ENCODE measurements around the gene ATG16L1. TPM values are rescaled to one million over a fixed set of nuclear protein-coding genes. Genes with fewer than 3 reads are reported as not detected.

Gene ATG16L1
- total and polyA plus RNA-seq, 2 of the 4 experiments (the other 2 are of a cell fraction), result 20.0 to 26.2 TPM

DNA sequence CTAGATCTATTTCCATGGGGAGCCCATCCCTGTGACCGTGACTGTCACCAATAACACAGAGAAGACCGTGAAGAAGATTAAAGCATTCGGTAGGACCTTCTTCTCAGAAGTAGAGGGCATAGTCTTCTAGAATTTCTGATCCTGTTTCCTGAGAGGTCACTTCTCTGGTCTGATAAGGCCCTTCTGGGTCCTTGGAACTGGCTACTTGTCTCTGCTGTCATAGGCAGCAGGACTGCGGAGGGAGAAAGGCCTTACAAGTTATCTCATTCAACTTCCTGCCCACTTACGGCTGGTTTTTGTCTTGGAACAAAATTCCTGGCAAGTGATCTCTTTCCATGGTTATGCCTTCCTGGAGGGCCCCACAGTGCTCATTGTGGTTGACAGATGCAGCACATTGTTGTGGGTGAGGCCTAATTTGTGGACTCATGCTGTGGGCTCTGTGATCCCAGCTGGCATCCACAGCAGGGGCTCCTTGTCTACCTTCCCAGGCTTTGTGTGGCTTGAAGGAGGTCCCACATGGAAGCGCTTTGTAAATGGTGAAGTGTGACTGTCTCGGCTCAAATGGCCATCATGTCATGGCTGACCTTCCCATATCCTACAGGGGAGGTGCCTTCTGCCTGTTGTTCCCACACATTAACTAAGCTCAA is 78.1 kb downstream of the ATG16L1 start:
- Histone ChIP-seq H3K4me3 (ENCODE audit: insufficient read depth, low read depth, low read length) (no peak overlapping the region), H3K14ac (replicated peaks; ENCODE audit: low read depth, low read length) (no peak overlapping the region), H3K23ac (ENCODE audit: low read depth, low read length) (no peak overlapping the region), H3K9ac (ENCODE audit: low read depth, low read length) (no peak overlapping the region), H4K20me1 (ENCODE audit: insufficient read depth, low read length) (no peaks in the 10 kb centered on the region), H2AK5ac (ENCODE audit: low read depth, low read length) (no peak overlapping the region), H2AK9ac (replicated peaks; ENCODE audit: low read depth, low read length, poor library complexity) (no peak overlapping the region), H3K4me2 (ENCODE audit: low read depth, low read length) (no peak overlapping the region), H2BK15ac (ENCODE audit: low read depth, low read length) (no peak overlapping the region), H4K8ac (ENCODE audit: low read depth in 2 of 2, low read length in 2 of 2) (no peak overlapping the region), H2BK120ac (ENCODE audit: low read depth, low read length) (no peak overlapping the region), H3K27ac (ENCODE audit: insufficient read depth, low read length) (no peak overlapping the region), H2BK5ac (ENCODE audit: low read depth, low read length, poor library complexity, severe bottlenecking) (no peak overlapping the region), H3K4me1 (ENCODE audit: control insufficient read depth, insufficient read depth, low read length) (no peaks in the 10 kb centered on the region), H3K18ac (ENCODE audit: low read depth, low read length) (no peak overlapping the region), H2AFZ (replicated peaks; ENCODE audit: low read length, poor library complexity) (no peak overlapping the region), H3K9me3 (ENCODE audit: control insufficient read depth, insufficient read depth, low read length) (no peaks in the 10 kb centered on the region), H3K79me1 (ENCODE audit: low read depth in 1 of 2, low read length in 2 of 2) (no peaks in the 10 kb centered on the region), H3K27me3 (ENCODE audit: control insufficient read depth, insufficient read depth, low read length) (peaks cover 23% of the 10 kb centered on the region), H3K9me1 (ENCODE audit: insufficient read depth, low read length) (no peaks in the 10 kb centered on the region), H3K36me3 (ENCODE audit: control insufficient read depth, insufficient read depth, low read length) (no peaks in the 10 kb centered on the region), H2BK20ac (ENCODE audit: low read depth, low read length) (no peak overlapping the region), H3K4ac (ENCODE audit: low read depth, low read length) (no peak overlapping the region), H4K5ac (ENCODE audit: low read depth, low read length) (no peak overlapping the region), H3K56ac (ENCODE audit: extremely low read depth, insufficient read depth, low read length) (no peak overlapping the region), H4K91ac (ENCODE audit: insufficient read depth, low read depth, low read length) (no peak overlapping the region)
- WGBS, 2 experiments (ENCODE audit: extremely low coverage in 2 of 2, insufficient read length in 1 of 2), result 60% methylated on average over 1 of the region's 7 CpGs; no CpG with 5 or more reads in 1 of the 2 experiments
- ChIA-PET CTCF (no interaction called here), POLR2A (ENCODE audit: unreplicated experiment) (no interaction called here)
- intact Hi-C loops (cut with micrococcal nuclease) (no loop called here), dilution Hi-C loops (cut with HindIII; ENCODE audit: low sequenced_read_pairs, unreplicated experiment) (no loop called here), in situ Hi-C loops (cut with MboI; ENCODE audit: low sequenced_read_pairs) (no loop called here)
- no peak; the same call in 1 of the 2 replicates for ATAC-seq (ENCODE audit: low read depth)
- no TSS peak for BruUV-seq (replicated peaks)
- no peak for TF ChIP-seq MAZ (IDR thresholded peaks at IDR 0.05; ENCODE audit: borderline replicate concordance, low read depth, low read length)
- no peak for DNase-seq

Data from IMR-90 (cell line).